ENCODE results near the gene C7orf25. TPM values are rescaled to one million over a fixed set of nuclear protein-coding genes. Genes with fewer than 3 reads are reported as not detected.

C7orf25 gene
- total RNA-seq, 1 experiment from 2014 or later, result 3.2 TPM

DNA sequence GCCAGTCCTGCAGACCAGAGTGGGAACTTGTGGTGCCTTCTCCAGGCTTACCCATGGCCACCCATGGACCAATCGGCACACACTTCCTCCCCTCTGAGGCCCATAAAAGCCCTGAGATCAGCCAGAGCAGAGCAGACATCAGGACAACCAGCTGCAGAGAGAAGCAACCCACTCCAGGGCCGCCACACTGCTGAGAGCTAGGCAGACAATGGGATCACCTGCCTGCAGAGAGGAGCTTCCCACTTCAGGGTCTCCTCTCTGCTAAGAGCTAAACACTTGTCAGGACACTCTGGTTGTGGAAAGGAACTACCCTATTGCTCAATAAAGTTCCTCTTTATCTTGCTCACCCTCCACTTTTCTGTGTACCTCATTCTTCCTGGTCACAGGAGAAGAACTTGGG lies 34.0 kb downstream of the C7orf25 start:
- H3F3A ChIP-seq (ENCODE audit: low read length, unreplicated experiment), result no peaks in the 10 kb centered on the region
- no peaks in the 10 kb centered on the region for H4K20me1 ChIP-seq (ENCODE audit: low read length)
- no peak for TF ChIP-seq EZH2 (IDR thresholded peaks at IDR 0.05; ENCODE audit: low read length, unreplicated experiment)
- no peak for TF ChIP-seq EZH2phosphoT487 (IDR thresholded peaks at IDR 0.05; ENCODE audit: borderline replicate concordance, low read length)
- TF ChIP-seq, protein P1, sequence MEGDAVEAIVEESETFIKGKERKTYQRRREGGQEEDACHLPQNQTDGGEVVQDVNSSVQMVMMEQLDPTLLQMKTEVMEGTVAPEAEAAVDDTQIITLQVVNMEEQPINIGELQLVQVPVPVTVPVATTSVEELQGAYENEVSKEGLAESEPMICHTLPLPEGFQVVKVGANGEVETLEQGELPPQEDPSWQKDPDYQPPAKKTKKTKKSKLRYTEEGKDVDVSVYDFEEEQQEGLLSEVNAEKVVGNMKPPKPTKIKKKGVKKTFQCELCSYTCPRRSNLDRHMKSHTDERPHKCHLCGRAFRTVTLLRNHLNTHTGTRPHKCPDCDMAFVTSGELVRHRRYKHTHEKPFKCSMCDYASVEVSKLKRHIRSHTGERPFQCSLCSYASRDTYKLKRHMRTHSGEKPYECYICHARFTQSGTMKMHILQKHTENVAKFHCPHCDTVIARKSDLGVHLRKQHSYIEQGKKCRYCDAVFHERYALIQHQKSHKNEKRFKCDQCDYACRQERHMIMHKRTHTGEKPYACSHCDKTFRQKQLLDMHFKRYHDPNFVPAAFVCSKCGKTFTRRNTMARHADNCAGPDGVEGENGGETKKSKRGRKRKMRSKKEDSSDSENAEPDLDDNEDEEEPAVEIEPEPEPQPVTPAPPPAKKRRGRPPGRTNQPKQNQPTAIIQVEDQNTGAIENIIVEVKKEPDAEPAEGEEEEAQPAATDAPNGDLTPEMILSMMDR (conservative IDR thresholded peaks at IDR 0.05; ENCODE audit: low read depth, low read length), result no peak
- no peak overlapping the region for H2AFZ ChIP-seq (ENCODE audit: low read length)
- H3K9me3 ChIP-seq (ENCODE audit: low read length), result no peaks in the 10 kb centered on the region
- DNase-seq (no peak), ATAC-seq (no peak)
- H3K9ac ChIP-seq (ENCODE audit: low read length), result no peak overlapping the region
- ChIA-PET POLR2A (ENCODE audit: unreplicated experiment) (no interaction called here), CTCF (interaction anchor here (0.6 kb wide), 1 partner anchor 42 kb away, joined by 6 read pairs; no protein-coding TSS in a partner anchor)
- no peak overlapping the region for H3K27ac ChIP-seq (ENCODE audit: low read length)
- H3K4me2 ChIP-seq (ENCODE audit: low read length), result no peak overlapping the region
- H3K79me2 ChIP-seq (ENCODE audit: low read length), result no peaks in the 10 kb centered on the region
- no peaks in the 10 kb centered on the region for H3K36me3 ChIP-seq (ENCODE audit: low read depth, low read length)
- no peaks in the 10 kb centered on the region for H3K27me3 ChIP-seq (ENCODE audit: low read length)
- BruUV-seq (replicated peaks), result no TSS peak
- H3K4me3 ChIP-seq (ENCODE audit: low read length), result no peak overlapping the region
- intact Hi-C loops (cut with micrococcal nuclease), result no loop called here
- H3K9me2 ChIP-seq (replicated peaks; ENCODE audit: low read length), result no peaks in the 10 kb centered on the region
- H3K4me1 ChIP-seq (ENCODE audit: insufficient read depth, low read length), result peaks cover 4% of the 10 kb centered on the region; the same call in 1 of the 2 replicates

GRCh38 chr7:42876182-42877068 lies 35.4 kb downstream of the C7orf25 start:
- H3K9me3 ChIP-seq (ENCODE audit: low read length), result no peaks in the 10 kb centered on the region
- no peaks in the 10 kb centered on the region for H3F3A ChIP-seq (ENCODE audit: low read length, unreplicated experiment)
- peak; percentile 85 for ATAC-seq
- ChIA-PET CTCF (interaction anchor here (0.7 to 1.8 kb wide), 9 partner anchors 11 to 983 kb away, joined by 3 to 16 read pairs (median 3); no protein-coding TSS in a partner anchor), POLR2A (ENCODE audit: unreplicated experiment) (interaction anchor here (0.5 kb wide), 1 partner anchor 11 kb away, joined by 4 read pairs; no protein-coding TSS in a partner anchor)
- no peaks in the 10 kb centered on the region for H3K27me3 ChIP-seq (ENCODE audit: low read length)
- no peak overlapping the region for H3K9ac ChIP-seq (ENCODE audit: low read length)
- H3K4me2 ChIP-seq (ENCODE audit: low read length), result no peak overlapping the region
- H3K79me2 ChIP-seq (ENCODE audit: low read length), result no peaks in the 10 kb centered on the region
- H3K27ac ChIP-seq (ENCODE audit: low read length), result no peak overlapping the region
- no peaks in the 10 kb centered on the region for H3K36me3 ChIP-seq (ENCODE audit: low read depth, low read length)
- DNase-seq, result peak; percentile 75
- no peak overlapping the region for H2AFZ ChIP-seq (ENCODE audit: low read length)
- no peak overlapping the region for H3K4me3 ChIP-seq (ENCODE audit: low read length)
- no TSS peak for BruUV-seq (replicated peaks)
- no peak for TF ChIP-seq EZH2phosphoT487 (IDR thresholded peaks at IDR 0.05; ENCODE audit: borderline replicate concordance, low read length)
- TF ChIP-seq, protein P1 (conservative IDR thresholded peaks at IDR 0.05; ENCODE audit: low read depth, low read length), result peak; percentile 78
- intact Hi-C loops (cut with micrococcal nuclease), result loop anchor here (1.0 kb wide), 1 partner anchor 936 kb away; no protein-coding TSS in a partner anchor
- H3K9me2 ChIP-seq (replicated peaks; ENCODE audit: low read length), result no peaks in the 10 kb centered on the region
- H4K20me1 ChIP-seq (ENCODE audit: low read length), result no peaks in the 10 kb centered on the region
- H3K4me1 ChIP-seq (ENCODE audit: insufficient read depth, low read length), result peaks cover 4% of the 10 kb centered on the region; the same call in 1 of the 2 replicates

Measured in PC-3 (cell line).